C4-2B (cell line): ENCODE measurements around the gene SLC2A3.

Experiments
- ZFX ChIP-seq: fragments of 450-650 bp; IDR thresholded peaks from 2 replicates; pipeline ENCODE4 v1.6.1; 2017
- TF ChIP-seq, protein P1 (sequence below): fragments of 450-650 bp; conservative IDR thresholded peaks from 2 replicates; pipeline ENCODE4 v1.5.1; 2017; ENCODE audit warnings: mild to moderate bottlenecking

DNA sequence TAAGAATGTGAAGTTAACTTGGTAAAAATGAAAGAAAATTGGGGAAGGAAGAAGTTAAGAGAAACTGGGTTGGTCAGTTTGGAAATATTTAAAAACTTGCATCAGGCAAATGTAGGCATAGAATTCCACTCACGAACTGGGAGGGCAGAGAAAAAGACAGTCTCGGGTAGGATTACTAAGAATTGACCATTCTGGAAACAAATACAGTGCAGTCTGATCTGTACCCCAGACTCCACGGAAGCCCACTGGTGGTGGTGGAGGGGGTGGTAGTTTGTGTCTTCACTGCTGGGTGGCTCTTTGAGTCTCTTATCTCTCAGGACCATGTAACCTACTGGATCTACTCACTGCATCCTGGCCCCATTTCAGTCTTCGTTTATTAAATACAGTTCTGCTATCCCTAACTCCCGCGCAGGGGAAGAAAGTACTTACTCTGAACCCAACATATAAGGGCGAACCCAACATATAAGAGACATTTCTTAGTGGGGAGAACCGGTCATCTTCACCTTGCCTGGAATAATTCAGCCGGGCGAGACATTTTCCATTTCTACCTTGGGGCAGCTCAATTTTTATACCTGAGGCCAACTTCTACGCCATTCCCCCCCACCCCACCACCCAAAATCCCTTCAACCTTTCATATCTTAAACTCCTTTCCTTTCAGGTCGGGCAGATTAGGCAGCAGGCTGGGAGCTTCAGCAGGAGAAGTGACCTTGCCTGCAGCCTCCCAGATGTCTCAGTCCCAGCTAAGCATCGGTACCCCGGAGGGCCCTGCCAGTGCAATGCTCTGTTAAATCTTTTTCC, 1.7 kb downstream of the SLC2A3 start:
- TF ChIP-seq, protein P1, sequence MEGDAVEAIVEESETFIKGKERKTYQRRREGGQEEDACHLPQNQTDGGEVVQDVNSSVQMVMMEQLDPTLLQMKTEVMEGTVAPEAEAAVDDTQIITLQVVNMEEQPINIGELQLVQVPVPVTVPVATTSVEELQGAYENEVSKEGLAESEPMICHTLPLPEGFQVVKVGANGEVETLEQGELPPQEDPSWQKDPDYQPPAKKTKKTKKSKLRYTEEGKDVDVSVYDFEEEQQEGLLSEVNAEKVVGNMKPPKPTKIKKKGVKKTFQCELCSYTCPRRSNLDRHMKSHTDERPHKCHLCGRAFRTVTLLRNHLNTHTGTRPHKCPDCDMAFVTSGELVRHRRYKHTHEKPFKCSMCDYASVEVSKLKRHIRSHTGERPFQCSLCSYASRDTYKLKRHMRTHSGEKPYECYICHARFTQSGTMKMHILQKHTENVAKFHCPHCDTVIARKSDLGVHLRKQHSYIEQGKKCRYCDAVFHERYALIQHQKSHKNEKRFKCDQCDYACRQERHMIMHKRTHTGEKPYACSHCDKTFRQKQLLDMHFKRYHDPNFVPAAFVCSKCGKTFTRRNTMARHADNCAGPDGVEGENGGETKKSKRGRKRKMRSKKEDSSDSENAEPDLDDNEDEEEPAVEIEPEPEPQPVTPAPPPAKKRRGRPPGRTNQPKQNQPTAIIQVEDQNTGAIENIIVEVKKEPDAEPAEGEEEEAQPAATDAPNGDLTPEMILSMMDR = no peak
- no peak for TF ChIP-seq ZFX
